HepG2 (cell line): ENCODE measurements around the gene HES1. TPM values are rescaled to one million over a fixed set of nuclear protein-coding genes. Genes with fewer than 3 reads are reported as not detected.

Source experiments
- ATAC-seq: fragments of 200-7000 bp; cut with Tn5 transposase; 3 replicates; pipeline ENCODE4 v1.9.1; 2020; ENCODE audit warnings: mild to moderate bottlenecking, moderate library complexity
- BruUV-seq: library from RNA; stranded (reverse); fragments of 400-500 nt; replicated peaks from 2 replicates; lab custom pipeline; 2021; lab: Mats Ljungman, UMichigan
- CTCF ChIA-PET: fragments of 300-600 bp; formaldehyde crosslinking; extraction: SDS; loops from one replicate; lab custom pipeline; 2021; ENCODE audit warnings: low total read pairs, inconsistent platforms, low intra/inter-chr PET ratio; lab: Yijun Ruan, JAX
- POLR2A ChIA-PET: fragments of 350-600 bp; sonication (Branson Sonifier 250); formaldehyde crosslinking; loops from one replicate; lab custom pipeline; 2020; ENCODE audit warnings: antibody characterized with exemption, inconsistent platforms; lab: Yijun Ruan, JAX
- DNase-seq: peaks from one replicate; pipeline ENCODE4 v3.0.0-alpha.2; 2015; ENCODE audit warnings: low spot score
- FAIRE-seq: peaks from 3 replicates; lab custom pipeline; 2011; peaks lifted over from hg19 to GRCh38; lab: Jason Lieb, UNC
- H2AFZ ChIP-seq: one replicate; pipeline ENCODE4 v1.6.1; 2011; ENCODE audit warnings: low read length, inconsistent platforms
- H3K27ac ChIP-seq: fragments of 300-600 bp; 3 replicates; pipeline ENCODE4 v1.8.0; 2011; ENCODE audit warnings: mixed run types, mild to moderate bottlenecking, mixed read lengths, low read length, inconsistent platforms; ENCODE audit not compliant: insufficient read depth; ENCODE audit errors: extremely low read length
- H3K27me3 ChIP-seq, 2 experiments: fragments of 200-600 bp in 1 of 2; 2 replicates in 1 of 2; 3 replicates in 1 of 2; pipeline versions ENCODE4 v1.6.0 to v1.8.0; 2011; ENCODE audit warnings: low read length in 2 of 2, mild to moderate bottlenecking in 2 of 2, moderate library complexity in 2 of 2, inconsistent platforms in 1 of 2; ENCODE audit not compliant: insufficient read depth in 2 of 2, control insufficient read depth in 1 of 2
- H3K36me3 ChIP-seq, 2 experiments: fragments of 200-600 bp in 1 of 2; replicated peaks in 1 of 2; 2 replicates in 1 of 2; 3 replicates in 1 of 2; pipeline versions ENCODE4 v1.5.1 to v1.8.0; 2011; ENCODE audit warnings: low read length in 2 of 2, inconsistent platforms in 1 of 2; ENCODE audit not compliant: insufficient read depth in 2 of 2, control insufficient read depth in 1 of 2
- H3K4me1 ChIP-seq: 2 replicates; pipeline ENCODE4 v1.5.1; 2012; ENCODE audit warnings: low read length, inconsistent platforms; ENCODE audit not compliant: insufficient read depth
- H3K4me2 ChIP-seq: 2 replicates; pipeline ENCODE4 v1.6.0; 2011; ENCODE audit warnings: low read depth, low read length, inconsistent platforms
- H3K4me3 ChIP-seq, 3 experiments: fragments of 200-600 bp in 1 of 3; sonication (generic), shearing (Covaris generic) in 1 of 3; replicated peaks in 1 of 3; 2 replicates each; pipeline ENCODE4 v1.5.1; 2011 to 2016; ENCODE audit warnings: low read length in 3 of 3, inconsistent platforms in 2 of 3, low read depth in 2 of 3, mild to moderate bottlenecking in 2 of 3, control low read depth in 1 of 3, mixed read lengths in 1 of 3; ENCODE audit not compliant: insufficient read depth in 1 of 3
- H3K79me2 ChIP-seq: one replicate; pipeline ENCODE4 v1.6.1; 2011; ENCODE audit warnings: low read length, inconsistent platforms; ENCODE audit not compliant: insufficient read depth
- H3K9ac ChIP-seq: 2 replicates; pipeline ENCODE4 v1.6.0; 2011; ENCODE audit warnings: mild to moderate bottlenecking, low read depth, low read length, inconsistent platforms; ENCODE audit not compliant: insufficient read depth
- H3K9me3 ChIP-seq: 2 replicates; pipeline ENCODE4 v1.5.1; 2012; ENCODE audit warnings: mild to moderate bottlenecking, low read length
- H4K20me1 ChIP-seq: 2 replicates; pipeline ENCODE4 v1.6.0; 2011; ENCODE audit warnings: inconsistent platforms, mild to moderate bottlenecking, low read length, moderate library complexity; ENCODE audit not compliant: insufficient read depth
- ATM ChIP-seq: fragments of 450-650 bp; IDR thresholded peaks from 2 replicates; pipeline ENCODE4 v1.7.1; 2017; ENCODE audit warnings: mild to moderate bottlenecking, borderline replicate concordance
- SMYD3 ChIP-seq: sonication (generic); formaldehyde crosslinking; IDR thresholded peaks from 2 replicates; pipeline ENCODE4 v1.8.1; 2023; ENCODE audit warnings: mild to moderate bottlenecking, missing genetic modification reagents
- SPEN ChIP-seq: sonication (generic); formaldehyde crosslinking; IDR thresholded peaks from 2 replicates; pipeline ENCODE4 v1.5.1; 2020; ENCODE audit warnings: low read depth, mild to moderate bottlenecking, missing genetic modification reagents
- TARDBP ChIP-seq: sonication (generic); formaldehyde crosslinking; IDR thresholded peaks from 2 replicates; pipeline ENCODE4 v1.8.0; 2022; ENCODE audit warnings: mild to moderate bottlenecking, missing genetic modification reagents
- ZC3H4 ChIP-seq: sonication (generic); formaldehyde crosslinking; IDR thresholded peaks from 2 replicates; pipeline ENCODE4 v1.4.0; 2020; ENCODE audit warnings: missing genetic modification reagents, borderline replicate concordance
- ZMYM2 ChIP-seq: sonication (generic); formaldehyde crosslinking; IDR thresholded peaks from 2 replicates; pipeline ENCODE4 v1.8.0; 2022; ENCODE audit warnings: mild to moderate bottlenecking, missing genetic modification reagents
- ZNF501 ChIP-seq: sonication (generic); formaldehyde crosslinking; IDR thresholded peaks from 2 replicates; pipeline ENCODE4 v1.5.1; 2020; ENCODE audit warnings: mild to moderate bottlenecking, moderate library complexity, missing genetic modification reagents
- ZSCAN25 ChIP-seq: sonication (generic); formaldehyde crosslinking; IDR thresholded peaks from 2 replicates; pipeline ENCODE4 v1.8.0; 2022; ENCODE audit warnings: mild to moderate bottlenecking, missing genetic modification reagents
- whole genome bisulfite sequencing: methylation state at CpG from one replicate; pipeline ENCODE4 v1.1.6; 2017; ENCODE audit warnings: low lambda C conversion rate; 5-methylcytosine and 5-hydroxymethylcytosine counted together
- in situ Hi-C: cut with HindIII; loops from 2 replicates; pipeline ENCODE4 v1.10.0; 2017; ENCODE audit warnings: low pct_unique_long_range_greater_than_20kb; ENCODE audit not compliant: extremely low pct_ligation_motif_present
- intact Hi-C: fragments of 100-400 bp; cut with micrococcal nuclease; formaldehyde crosslinking; loops from one replicate; pipeline ENCODE4 v1.10.0; 2022; ENCODE audit not compliant: unreplicated experiment
- polyA plus RNA-seq, 8 experiments: library from polyadenylated mRNA; depleted of rRNA in 3 of 8; stranded (reverse) in 7 of 8; unstranded in 1 of 8; fragments of >200 nt; fragmentation: Illumina TruSeq in 4 of 8; extraction: Trizol in 4 of 8; gene quantifications; 2 replicates each; pipeline versions ENCODE4 v1.2.1 to v1.2.3, GENCODE V29; 2011 to 2016; ENCODE audit warnings: low read depth in 4 of 8, missing spikeins in 1 of 8, mixed read lengths in 1 of 8; ENCODE audit not compliant: insufficient read depth in 1 of 8
- total RNA-seq, 5 experiments: library from RNA; depleted of rRNA; stranded (reverse); fragments of >200 nt; fragmentation: Illumina TruSeq; extraction: Trizol; gene quantifications; 2 replicates each; pipeline ENCODE4 v1.2.3, GENCODE V29; 2016; ENCODE audit warnings: low read depth in 1 of 5
- TF ChIP-seq, protein P1 (sequence below): sonication (generic); formaldehyde crosslinking; IDR thresholded peaks from 2 replicates; pipeline ENCODE4 v1.8.0; 2022; ENCODE audit warnings: missing genetic modification reagents, mild to moderate bottlenecking, borderline replicate concordance

HES1 gene
- total and polyA plus RNA-seq, 2 of the 13 experiments (the other 11 are each of a cell fraction or from before 2014, with no cell fraction given), result 15.4 to 19.8 TPM

GRCh38 chr3:194107107-194107506 lies 28.8 kb upstream of the HES1 start:
- H3K27ac ChIP-seq, result no peak overlapping the region
- ATAC-seq (no peak), DNase-seq (no peak), FAIRE-seq (no peak)
- ChIA-PET POLR2A (no interaction called here), CTCF (no interaction called here)
- no TSS peak for BruUV-seq
- no peaks in the 10 kb centered on the region for H3K36me3 ChIP-seq
- H2AFZ ChIP-seq, result no peak overlapping the region
- in situ Hi-C loops (no loop called here), intact Hi-C loops (no loop called here)
- H3K4me3 ChIP-seq, result no peak overlapping the region
- no peak overlapping the region for H3K9ac ChIP-seq
- WGBS, result 93% methylated on average over 1 of the region's 1 CpG
- no peaks in the 10 kb centered on the region for H3K27me3 ChIP-seq
- no peak overlapping the region for H3K4me2 ChIP-seq
- H3K9me3 ChIP-seq, result no peaks in the 10 kb centered on the region
- peaks cover 54% of the 10 kb centered on the region for H3K4me1 ChIP-seq
- H3K79me2 ChIP-seq, result no peaks in the 10 kb centered on the region
- H4K20me1 ChIP-seq, result no peaks in the 10 kb centered on the region
- TF ChIP-seq ZMYM2 (CRISPR knock-in tag) (no peak), ATM (no peak), ZSCAN25 (CRISPR knock-in tag) (no peak), ZNF501 (no peak), TARDBP (CRISPR knock-in tag) (no peak), ZC3H4 (CRISPR knock-in tag) (no peak), SMYD3 (no peak), SPEN (no peak)
- TF ChIP-seq, protein P1, sequence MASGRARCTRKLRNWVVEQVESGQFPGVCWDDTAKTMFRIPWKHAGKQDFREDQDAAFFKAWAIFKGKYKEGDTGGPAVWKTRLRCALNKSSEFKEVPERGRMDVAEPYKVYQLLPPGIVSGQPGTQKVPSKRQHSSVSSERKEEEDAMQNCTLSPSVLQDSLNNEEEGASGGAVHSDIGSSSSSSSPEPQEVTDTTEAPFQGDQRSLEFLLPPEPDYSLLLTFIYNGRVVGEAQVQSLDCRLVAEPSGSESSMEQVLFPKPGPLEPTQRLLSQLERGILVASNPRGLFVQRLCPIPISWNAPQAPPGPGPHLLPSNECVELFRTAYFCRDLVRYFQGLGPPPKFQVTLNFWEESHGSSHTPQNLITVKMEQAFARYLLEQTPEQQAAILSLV (CRISPR knock-in tag), result no peak
